ENCODE results near the gene CACNA1C.
A peak's percentile ranks its signal among the peaks of the same experiment; 100 is the strongest.

CACNA1C gene

DNA sequence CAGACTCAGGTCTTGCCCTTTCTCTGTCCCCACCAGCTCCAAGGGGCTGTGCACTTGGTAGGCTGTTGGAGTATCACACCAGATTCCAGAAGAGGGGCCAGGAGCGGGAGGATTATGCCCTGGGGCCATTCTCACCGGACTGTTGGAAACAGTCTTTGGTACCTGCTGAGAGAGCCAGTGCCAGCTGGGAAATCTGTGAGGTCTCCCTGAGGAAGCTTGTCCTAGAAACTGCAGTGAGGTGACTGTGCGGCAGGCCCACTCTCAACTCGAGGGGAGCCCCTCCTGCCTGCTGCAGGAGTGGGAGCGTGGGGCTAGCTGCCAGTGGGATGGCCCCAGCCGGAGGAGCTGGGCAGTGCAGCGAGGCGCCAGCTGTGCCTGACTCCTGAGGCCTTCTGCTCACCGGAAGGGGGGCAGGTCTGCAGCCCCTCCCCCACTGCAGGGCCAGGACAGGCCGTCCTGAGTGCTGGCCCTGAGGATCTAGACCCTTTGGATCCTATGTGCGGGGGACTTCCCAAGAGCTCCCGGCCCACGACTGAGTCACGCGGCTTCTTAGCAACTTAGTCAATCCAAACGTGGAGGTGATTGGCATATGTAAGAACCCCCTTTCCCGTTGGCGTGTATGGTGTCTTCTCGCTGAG lies 295.2 kb downstream of the CACNA1C start:
- DNase-seq, result no peak

DNA sequence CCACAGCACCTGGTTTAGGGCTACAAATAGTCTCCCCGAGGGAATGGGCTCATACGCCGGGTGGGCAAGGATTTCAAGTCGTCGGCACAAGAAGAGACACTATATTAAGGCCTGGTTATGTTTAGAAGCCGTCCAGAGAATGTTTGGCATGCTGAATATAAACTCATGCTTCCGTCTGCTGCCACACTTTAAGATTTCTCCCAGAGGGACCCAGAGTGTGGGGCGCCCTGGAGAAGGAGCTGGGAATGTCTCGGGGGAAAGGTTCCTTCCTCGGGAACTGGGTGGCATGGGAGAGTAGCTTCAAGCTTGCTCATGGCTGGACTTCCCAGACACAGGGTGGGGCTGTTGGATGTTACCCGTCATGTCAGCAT lies 295.7 kb downstream of the CACNA1C start:
- no peak for DNase-seq

DNA sequence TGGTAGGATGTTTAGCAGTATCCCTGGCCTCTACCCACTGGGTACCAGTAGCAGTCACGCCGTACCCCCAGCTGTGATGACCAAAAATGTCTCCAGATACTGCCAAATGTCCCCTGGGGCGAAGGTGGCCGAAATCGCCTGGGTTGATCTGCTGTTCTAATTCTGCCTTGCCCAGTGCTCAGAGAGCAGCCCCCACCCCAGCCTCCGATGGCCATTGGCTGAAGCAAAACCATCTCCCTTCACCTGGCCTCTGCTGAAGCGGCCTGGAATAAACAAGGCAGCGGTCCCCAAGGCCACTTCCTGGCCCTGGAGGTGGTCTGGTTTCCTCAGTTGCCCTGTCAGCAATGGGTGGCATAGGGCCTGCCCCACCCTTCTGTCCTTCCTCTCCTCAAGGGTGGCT lies 298.4 kb downstream of the CACNA1C start:
- DNase-seq, result no peak

DNA sequence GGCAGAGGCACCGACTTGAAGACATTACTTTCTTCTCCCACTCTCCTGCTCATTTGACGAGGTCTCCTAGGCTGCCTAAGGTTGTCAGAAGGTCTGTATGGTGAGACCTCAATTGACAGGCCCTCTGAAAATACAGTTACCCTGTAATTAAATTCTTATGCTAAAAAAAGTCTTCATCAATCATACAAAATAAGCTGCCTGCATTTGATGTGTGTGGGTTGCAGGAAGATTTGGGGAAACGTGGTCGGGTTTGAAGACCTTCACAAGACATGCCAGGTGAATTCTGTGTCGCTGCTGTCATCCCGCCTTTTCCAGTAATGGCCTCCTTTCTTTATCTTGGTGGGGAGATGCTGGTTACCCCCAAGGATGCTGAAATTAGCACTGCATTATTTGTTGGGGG lies 299.4 kb downstream of the CACNA1C start:
- no peak for DNase-seq

DNA sequence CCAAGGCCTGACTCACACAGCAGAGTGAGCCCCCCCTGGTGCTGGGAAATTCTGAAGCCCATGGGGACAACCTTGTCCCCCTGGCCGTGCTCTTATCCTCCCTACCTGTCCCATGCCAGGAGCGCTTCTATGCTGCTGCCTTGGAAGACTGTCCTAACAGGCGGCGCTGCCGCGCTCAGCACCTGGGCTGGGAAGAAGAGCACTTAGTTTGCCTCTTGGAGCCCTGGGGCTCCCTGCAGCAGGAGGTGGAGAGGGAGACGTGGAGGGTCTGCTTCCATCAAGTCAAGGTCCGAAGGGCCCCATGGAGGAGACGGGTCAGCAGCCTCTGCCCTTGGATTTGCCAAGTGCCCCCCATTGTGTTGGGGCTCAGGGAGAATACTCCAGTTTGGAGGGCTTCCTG lies 300.5 kb downstream of the CACNA1C start:
- DNase-seq, result no peak

DNA sequence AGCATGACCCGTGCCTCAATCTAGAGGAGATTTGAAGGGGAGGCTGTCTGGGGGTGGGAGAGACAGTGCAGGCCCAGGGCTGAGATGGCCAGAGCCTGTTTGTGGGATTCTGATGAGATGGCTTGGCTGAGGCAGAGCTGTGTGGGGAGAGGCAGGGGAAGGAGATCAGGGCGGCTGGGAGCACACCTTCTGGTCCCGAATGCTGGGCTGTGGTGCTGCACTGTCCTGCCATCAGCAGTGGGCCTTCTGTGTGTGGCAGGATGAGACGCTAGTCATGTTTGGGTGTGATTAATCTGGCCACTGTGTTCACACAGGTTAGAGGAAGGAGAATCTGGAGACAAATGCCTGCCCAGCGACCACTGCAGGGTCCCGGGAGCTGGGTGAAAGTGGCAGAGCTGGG lies 300.9 kb downstream of the CACNA1C start:
- DNase-seq, result no peak

DNA sequence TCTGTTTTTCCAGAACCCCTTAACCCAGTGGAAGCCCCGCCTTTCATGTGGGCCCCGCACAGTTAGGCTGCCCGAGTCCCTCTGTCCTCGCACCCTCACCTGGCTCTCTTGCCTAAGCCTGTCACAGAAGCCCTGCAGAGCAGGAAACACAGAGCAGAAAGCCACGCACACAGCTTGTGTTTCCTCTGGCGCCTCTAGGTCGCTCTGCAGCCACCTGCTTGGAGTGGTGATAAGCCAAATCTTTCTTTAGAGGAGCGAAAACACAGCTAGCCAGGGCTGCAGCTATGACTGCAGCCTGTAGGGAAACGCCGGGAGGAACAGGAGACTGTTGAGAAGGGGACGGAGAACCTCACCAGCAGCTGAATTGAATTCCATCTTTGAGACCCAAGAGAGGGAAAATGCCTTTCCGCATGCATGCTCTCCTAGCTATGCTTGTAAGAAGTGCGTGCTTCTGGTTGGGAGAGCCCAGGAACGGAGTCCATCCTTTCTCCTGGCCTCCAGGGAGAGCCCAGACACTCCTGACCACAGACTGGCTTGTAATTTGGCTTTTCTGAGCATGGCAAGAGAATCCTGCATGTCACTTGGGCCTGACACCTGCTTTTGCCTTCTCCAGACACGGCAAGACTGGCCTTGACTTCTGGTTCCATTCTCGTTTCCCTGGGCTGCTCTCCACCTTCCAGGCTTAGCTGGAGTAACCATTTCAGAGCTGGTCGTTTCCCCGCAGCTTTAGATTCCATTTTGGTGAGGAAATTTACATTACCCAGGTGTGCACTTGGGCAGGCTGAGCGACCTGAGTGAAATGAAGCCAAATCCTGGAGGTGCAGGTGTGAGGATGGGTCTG lies 301.6 kb downstream of the CACNA1C start:
- peak; percentile 55 for DNase-seq

DNA sequence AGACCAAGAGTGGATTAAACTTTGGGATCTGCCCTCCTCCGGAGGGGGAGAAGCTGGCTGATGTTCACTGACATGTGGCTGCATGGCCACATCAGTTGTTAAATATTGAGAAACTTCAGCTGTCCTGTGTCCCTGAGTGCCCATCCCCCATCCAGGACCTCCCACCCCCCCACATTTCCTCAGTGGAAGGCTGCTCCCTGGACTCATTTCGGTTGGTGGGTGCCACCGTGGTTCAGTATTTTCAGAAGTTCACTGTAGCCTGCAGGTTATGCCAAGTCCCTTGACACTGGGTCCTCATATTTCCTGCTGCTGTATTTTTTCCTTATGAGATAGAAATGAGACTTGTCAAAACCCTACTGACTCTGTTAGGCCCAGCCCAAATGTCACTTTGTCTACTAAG lies 302.4 kb downstream of the CACNA1C start:
- no peak for DNase-seq

DNA sequence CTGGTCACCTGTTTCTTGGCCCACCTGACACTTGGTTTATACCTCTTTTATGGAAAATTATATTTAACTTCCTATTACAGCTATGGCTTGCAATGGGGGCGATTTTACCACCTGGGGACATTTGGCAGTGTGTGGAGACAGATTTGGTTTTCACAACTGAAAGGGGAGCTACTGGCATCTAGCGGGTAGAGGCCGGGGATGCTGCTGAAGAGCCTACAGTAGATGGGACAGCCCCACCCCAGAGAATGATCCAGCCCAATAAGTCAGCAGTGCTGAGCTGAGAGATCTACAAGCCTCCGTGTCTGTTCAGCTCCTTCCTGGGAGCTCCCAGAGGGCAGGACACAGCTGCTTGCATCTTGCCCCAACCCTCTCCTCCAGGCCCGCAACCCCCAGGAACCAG lies 302.8 kb downstream of the CACNA1C start:
- no peak for DNase-seq

DNA sequence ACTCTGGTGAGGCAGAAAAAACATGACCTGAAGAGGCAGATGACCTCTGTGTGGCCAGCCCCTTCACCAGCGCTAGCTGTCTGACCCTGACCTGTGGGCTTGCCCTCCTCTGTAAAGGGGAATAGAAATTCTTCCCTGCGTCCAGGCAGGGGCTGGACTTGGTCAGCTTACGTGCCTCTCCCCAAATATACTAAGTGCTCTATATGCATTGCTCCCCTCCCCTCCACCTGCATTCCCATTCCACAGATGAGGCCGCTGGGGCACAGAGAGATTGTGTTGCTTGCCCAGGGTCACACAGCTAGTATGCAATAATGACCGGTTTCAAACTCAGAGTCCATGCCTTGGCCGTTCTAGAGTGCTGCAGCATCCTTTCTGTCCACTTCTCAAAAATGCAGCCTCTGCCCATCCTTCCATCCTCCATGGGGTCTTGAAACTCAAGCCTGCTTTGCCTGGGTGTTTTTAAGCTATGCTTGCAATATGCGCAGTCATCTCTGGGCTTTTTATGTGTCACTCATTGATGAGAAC lies 303.9 kb downstream of the CACNA1C start:
- DNase-seq, result no peak

DNA sequence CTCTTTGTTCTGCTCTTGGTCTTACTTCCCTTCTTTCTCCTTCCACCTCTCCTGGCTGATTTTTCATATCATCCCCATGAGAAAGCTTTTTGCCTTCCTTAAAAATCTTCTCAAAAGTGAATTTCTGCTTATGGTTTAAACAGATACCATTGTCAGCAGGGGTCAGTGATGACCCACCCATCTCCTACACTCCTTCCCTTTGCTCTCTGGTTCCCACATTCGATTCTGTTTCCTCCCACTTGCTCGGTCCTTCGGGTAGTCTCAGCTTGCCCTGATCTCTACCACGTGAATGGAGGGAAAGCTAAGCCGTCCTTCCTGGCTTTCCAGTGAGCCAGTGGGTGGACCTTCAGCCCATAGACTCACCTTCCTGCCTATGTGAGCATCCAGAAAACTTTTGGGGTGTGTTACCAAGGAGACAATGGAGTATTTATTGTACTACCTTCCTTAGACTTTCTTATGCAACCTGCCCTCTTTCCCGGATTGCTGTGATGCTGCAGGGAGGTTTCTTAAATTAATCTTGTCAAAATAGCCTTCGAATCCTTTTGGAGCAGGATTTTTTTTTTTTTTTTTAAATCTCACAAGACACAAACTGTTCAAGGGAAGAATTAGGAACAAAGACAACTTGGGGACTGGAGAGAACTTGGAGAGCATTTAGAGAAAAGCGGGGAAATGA lies 306.3 kb downstream of the CACNA1C start:
- no peak for DNase-seq

DNA sequence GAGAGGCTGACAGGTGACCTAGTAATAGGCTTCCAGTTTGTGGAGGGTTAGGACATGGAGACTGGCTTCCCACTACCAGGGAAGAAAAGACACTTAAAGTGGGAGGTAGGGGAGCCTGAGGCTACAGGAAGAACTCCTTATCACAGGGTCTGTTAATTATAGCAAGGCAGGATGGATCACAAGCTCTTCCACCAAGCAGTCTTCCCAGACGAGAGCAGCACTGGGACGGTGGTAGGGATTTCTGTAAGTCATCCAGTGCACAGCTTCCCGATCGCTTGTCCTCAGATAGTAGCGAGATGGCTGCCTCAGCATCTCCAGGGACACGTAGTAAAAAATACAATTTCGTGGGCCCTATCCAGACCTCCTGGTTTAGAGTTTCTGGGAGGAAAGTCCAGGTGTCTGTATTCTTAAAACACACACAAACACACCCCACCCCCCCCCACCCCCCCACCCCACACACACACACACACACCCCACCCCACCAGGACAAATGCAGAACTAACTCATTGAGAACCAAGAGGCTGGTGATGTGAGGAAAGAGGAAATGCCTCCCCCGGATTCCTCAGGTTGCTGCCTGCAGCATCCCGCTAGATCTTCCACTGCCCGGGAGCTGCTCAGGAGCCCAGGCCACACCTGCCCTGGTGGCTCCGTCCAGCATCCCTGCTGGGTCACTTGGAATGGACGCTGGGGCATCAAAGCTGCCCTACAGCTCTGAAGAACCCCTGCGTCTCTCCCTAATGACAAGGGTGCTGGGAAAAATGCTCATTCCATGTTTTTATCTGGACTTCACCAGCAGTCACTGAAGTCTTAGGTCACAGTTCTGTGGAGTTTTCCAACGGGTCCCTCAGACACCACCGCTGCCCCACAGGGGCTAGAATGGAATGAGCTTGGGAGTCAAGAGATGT lies 307.2 kb downstream of the CACNA1C start:
- no peak for DNase-seq

DNA sequence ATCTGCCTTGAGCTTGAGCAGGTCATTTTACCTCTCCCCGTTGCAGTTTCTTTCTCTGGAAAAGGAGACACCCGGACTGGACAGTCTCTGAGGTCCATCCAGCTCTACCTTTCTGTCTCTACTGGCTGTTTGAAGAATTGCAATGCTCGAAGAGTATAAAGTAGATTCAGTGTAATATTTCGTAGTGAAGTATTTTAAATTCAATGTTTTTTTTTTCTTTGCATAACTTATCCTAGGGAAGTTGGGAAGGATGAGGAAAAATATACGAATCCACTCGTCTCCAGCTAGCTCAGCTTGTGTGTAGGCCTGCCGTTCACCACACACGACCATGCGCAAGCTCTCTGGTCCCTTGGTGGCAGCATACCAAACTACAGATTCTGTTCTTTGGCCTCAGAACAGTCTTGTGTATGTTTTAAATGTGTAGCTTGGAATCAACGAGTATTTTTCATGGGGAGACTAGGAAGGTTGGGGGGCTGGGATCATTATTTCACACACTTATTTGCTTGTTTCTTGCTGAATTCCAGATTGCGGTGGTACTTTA lies 307.9 kb downstream of the CACNA1C start:
- DNase-seq, result no peak

DNA sequence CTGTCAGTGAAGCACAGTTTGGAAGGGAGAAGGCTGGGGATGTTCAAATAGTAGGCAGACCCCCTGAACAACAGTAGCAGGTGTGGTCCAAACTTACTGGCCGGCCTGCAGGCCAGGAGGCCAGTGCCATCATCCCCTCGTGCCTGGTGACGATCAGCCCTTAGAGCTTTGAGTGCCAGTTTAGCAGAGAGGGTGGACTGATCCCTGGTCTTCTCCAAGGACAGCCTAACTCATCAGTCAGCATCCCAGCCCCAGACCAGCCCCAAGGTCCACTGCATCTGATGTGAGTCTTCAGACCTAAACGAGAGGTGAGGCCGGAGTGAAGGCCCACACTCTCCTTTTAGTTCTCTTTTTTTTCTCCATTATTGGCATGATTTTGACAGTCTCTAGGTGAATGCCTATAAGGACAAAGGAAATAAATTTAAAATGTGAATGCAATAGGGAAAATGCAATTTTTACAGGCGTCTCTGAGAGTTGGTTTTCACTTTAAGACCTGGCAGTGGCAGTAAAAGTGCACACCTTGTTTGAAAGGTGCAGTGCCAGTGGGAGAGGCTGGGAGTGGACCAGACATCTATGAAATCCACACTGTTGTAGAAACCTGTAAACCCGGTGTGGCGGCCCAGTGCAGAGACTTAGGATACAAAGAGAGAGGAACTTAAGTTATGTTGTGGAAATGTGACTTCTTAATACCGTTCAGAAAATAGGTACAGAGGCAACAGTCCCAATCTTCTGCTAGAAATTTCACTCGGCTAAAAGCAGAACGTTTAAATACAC lies 311.2 kb downstream of the CACNA1C start:
- DNase-seq, result no peak

DNA sequence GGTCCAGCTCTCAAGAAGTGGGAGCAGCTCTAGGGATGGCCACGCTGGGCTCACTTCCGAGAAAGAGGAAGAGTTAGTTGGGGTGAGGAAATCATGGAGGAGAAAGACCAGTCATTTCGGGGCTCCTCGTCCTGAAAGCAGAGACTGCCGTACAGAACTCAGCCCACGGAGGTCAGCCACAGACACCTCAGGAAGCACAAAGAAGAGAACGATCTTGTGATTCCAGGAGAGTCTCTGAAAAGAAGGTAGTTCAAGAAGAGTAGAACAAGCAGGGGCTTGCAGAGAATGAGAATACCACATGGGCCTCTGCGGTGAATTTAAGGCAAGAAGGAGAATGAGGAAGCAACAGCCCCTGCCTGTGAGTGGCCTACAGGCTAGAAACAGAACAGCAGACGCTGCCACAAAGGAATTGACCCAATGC lies 311.9 kb downstream of the CACNA1C start:
- no peak for DNase-seq

DNA sequence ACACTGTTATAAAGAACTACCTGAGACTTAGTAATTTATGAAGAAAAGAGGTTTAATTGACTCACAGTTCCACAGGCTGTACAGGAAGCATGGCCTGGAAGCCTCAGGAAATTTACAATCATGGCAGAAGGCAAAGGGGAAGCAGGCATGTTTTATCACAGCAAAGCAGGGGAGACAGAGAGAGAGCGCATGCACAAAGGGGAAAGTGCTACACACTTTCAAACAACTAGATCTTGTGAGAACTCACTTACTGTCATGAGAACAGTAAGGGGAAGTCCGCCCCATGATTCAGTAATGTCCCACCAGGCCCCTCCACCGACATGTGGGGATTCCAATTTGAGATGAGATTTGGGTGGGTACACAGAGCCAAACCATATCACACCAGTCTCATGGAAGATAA lies 313.9 kb downstream of the CACNA1C start:
- DNase-seq, result no peak

DNA sequence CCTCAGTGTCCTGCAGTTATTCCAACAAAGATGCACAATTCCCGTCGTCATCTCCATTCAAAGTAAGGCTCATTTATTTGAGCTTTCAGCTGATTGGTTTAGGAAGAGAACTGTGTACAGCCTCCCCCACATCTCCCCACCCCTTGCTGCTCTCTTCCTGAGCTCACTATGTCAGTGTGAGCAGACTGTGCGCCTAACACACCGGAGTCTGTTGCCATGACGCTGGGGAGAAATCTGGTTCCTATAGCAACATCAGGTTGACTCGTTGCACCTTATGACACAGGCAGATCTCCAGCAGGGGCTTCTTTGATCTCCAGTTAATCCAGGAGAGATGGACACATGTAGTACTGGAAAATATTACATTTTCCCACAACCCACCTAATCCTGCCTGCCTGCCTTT lies 319.4 kb downstream of the CACNA1C start:
- no peak for DNase-seq

DNA sequence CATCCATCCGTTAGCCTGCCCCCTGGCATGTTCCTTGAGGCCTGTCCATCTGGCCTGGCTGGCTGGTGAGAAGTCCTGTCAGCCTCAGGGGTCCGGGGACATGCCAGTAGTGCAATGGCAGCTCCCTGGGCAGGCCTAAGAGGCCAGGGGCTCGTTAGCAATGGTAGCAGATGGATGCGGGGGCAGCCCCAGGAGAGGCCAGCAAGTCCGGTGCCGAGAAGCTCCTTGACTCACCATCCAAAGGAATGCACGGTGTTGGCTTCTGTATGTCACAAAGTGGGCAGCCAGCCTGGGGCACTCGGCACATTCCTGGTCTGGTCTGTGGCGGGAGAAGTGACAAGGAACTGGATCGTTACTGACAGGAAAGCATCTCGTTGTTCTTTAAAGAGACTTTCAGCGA lies 319.9 kb downstream of the CACNA1C start:
- no peak for DNase-seq

DNA sequence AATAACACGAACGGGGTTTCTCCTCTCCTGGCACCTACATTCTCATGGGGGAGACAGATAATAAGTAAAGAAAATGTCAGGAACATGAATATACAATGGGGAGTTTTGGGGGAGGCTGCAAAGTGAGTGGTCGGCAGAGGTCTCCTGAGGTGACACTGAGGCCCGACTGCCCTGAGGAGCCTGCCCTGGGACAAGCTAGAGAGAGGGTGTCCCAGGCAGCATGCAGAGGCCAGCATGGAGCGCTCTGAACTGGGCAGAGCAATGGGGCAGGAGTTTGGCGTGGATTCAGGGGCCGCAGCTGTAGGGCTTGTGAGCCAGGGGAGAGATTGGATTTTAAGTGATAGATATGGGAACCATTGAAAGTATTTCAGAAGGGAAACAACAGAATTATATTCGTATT lies 320.5 kb downstream of the CACNA1C start:
- DNase-seq, result no peak

DNA sequence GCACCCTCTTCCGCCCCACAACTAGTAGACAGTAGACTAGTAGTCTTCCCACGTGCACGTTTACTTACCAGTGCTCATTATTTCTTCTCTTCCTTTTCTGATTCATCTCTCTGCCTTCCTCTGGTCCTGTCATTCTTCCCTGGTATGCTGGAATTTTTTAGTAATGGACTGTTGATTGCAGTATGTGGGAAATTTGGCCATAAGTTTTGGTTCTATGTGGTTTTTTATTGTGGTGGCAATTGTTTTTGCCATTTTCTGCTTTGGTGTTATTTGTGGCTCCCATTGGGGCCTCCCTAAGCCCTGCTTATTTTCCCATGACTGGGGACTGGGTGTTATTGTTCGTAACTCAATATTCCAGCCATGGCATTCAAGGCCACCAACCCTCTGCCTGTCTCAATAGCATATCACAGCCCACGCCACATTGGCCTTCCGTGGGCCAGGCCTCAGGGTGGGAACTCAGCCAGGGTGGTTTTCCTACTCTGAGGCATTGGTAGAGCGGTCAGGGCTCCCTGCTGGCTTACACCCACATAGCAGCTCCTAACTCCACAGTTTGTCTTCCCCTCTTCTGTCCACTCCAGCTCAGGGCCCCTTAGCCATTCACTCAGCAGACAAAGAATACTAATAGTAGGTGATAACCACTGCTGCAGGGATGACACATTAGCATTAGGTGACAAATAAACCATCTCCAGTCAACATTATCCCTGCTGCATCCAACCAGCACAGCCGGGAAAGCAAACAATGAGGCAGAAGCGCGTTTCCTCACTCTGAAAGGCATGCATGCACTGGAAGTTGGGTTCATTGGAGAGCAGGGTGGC lies 321.5 kb downstream of the CACNA1C start:
- DNase-seq, result no peak

DNA sequence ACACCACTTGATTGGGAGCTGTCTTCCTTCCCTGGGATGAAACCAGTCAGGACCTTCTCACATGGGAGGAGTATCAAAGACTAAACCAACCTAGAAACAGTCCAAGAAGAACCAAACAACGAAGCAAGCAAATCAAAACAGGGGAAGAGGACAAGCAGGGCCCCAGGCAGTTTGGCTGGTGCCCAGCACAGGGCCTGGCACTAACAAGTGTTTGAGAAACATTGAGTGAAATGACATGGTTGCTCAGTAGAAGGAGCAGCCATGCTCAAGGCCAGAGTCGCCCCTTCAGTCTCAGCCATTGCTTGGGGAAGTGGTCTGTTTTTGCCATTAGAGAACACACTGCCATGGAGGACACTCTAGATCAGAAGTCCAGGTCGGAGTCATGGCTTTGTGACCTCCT lies 323.1 kb downstream of the CACNA1C start:
- DNase-seq, result no peak

Data from DMS153 (cell line).